HG03280 (cell line): ENCODE data around the gene NEDD4L.
"Not testable (repeated sequence)": the region's sequence is repeated elsewhere in the genome, so short reads cannot be mapped to it uniquely, and the experiment has no call there.

Experiments
- ATAC-seq: cut with Tn5 transposase; IDR thresholded peaks from one replicate; pipeline ENCODE4 v1.9.1; 2021; ENCODE audit warnings: mild to moderate bottlenecking, moderate library complexity; ENCODE audit not compliant: unreplicated experiment

The NEDD4L gene

GRCh38 chr18:58257461-58257860 is 213.4 kb downstream of the NEDD4L start:
- ATAC-seq = no peak

- no peak for ATAC-seq
Measured at GRCh38 chr18:58258692-58259342, 214.8 kb downstream of the NEDD4L start.

DNA sequence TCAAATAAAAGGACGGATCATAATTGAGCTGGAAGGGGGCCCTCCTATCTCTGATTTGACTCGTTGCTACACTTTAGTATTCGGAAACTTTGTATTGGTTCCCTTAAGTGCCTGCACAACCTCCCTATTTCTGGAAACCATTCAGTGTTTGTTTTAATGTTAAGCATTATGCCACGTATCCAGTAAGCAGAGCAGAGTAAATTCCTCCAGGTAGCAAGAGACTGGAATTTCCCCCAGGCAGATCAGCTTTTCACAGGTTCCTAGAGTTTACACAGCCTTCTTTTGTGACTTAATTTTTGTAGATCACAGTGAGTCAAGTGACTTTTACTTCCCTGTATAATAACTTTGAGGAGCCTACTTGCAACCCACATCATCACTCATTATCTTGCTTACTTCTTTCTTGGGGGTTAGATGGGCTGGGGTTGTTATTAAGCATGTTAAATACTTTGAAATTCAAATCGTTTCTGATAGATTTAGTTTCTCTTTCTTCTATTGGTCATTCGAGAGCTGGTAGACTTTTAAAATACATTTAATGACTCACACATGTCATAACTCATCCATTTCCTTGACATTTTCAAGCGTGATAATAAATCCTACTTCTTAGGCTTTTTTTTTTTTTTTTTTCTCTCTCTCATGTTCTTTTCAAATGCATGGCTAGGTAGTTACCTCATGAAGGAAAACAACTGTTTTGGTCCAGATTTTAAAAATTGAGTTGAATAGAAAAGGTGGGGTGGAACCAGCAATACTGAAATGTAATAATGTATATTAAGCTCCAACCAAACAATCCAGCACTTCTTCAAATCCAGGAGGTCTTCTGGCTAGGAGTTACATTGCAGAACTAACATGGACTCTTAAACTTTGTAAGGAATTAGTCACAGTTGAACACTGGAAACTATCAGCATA is 219.3 kb downstream of the NEDD4L start:
- no peak for ATAC-seq

DNA sequence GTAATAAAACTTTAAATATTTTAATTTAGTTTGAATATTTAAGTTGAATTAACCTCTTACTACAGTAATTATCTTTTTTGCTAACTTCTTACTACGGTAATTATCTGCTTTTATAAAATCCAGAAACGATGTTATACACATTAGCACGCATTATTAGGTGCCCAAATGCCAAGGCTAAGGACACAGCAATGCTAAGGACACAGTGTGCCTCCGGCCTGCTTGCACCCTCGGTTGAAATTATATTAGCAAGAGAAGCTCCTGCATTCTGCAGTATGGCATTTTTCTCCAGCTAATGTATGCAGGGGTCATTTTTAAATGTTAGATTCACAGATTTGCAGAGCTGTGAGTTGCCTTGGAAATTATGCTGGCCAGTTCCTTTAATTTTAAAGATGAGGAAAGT is 220.0 kb downstream of the NEDD4L start:
- no peak for ATAC-seq

GRCh38 chr18:58264840-58265239 is 220.8 kb downstream of the NEDD4L start:
- ATAC-seq = no peak

DNA sequence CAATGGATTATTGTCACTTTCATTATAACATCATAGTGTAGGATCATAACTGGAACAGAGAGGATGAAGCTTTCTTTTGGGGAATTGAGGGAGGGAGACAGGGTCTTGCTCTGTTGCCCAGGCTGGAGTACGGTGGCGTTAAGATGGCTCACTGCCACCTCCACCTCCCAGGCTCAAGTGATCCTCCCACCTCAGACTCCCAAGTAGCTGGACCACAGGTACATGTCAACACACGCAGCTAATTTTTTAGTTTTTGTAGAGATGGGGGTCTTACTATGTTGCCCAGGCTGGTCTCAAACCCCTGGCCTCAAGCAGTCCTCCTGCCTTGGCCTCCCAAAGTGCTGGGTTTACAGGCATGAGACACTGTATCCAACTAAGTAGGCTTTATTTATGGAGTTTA is 221.5 kb downstream of the NEDD4L start:
- ATAC-seq = not testable (repeated sequence)

DNA sequence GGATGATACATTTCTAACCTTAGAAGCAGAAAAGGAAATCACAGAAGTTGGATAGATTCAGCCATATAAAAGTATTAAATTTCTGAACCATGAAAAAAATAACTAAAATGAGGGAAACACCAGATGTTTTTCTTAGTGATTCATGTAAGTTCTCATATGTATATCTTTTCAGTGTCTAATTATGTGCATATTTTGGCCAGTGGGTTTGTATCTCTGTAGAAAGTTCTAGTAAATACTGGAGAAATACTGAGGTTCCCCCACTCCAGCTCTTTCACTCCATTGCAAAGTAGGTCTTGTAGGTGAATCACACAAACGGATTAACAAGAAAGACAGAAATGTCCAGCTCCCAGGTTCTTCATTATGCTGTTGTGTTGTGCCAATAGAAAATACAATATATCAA is 222.3 kb downstream of the NEDD4L start:
- ATAC-seq = no peak

GRCh38 chr18:58267493-58267892 is 223.5 kb downstream of the NEDD4L start:
- no peak for ATAC-seq

GRCh38 chr18:58268849-58269248 is 224.8 kb downstream of the NEDD4L start:
- ATAC-seq = no peak

- no peak for ATAC-seq
Measured at GRCh38 chr18:58269931-58270330, 225.9 kb downstream of the NEDD4L start.

DNA sequence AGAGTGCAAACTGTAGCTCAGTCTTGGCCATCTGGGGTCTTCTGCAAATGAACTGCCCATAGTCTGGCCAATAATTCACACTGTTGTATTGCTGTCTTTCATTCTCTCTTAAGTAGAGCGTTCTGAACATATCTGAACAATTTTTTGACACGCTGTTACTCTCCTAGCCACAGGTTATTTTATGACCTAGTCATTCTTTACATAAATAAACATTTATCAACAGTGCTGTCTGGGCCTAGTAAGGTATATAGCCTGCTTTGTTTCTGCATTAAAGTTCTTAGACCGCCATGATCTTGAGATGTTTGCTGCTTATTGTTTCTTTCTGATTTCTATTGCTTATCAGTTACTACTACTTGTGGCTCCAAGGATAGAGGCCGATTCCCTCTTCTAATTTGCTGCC is 226.4 kb downstream of the NEDD4L start:
- no peak for ATAC-seq

DNA sequence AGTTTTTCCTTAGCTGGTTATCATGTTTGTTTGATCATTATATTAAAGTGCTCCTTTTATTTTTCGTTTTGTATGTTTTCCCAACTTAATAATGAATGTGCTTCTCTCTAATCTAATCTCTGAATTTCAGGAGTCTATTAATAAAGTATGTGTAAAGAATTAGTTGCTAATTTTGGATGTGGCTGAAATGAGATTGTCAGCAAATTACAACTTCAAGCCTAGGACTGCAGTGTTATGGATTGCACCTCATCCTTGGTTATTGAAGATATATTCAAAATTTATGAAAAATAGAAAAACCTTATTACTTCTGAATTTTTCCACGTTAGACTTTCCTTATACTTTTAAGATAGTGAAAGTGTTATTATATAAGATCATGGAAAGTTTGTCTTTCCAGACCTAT is 227.7 kb downstream of the NEDD4L start:
- no peak for ATAC-seq

- no peak for ATAC-seq
Measured at GRCh38 chr18:58272209-58272608, 228.2 kb downstream of the NEDD4L start.

DNA sequence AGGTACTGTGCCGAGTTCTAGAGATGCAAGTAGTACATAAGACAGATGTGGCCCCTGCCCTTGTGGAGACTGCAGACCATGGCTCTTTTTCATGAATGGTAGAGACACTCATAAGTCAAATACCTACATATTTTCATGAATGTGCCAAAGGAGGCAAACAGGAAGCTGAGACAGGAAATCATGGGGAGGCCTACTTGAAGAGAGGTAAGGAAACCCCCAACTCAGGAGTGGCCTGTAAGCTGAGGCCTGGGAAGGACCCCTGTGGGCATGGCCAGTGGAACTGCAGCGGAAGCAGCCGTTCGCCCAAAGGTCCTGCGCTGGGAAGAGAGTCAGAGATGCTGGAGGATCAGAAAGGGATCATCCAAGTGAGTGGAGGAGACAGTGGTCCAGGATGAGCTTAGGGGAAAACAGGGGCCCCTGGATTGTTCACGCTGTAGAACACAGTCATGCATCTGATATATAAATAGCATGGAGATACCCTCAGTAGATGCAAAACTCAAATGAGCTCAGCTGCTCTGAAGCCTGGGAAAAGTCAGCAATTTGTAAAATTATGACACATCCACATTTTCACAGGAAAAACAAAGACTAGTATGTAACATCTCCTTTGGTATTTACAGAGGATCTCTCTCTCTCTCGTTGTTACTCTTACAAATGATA is 228.9 kb downstream of the NEDD4L start:
- no peak for ATAC-seq

DNA sequence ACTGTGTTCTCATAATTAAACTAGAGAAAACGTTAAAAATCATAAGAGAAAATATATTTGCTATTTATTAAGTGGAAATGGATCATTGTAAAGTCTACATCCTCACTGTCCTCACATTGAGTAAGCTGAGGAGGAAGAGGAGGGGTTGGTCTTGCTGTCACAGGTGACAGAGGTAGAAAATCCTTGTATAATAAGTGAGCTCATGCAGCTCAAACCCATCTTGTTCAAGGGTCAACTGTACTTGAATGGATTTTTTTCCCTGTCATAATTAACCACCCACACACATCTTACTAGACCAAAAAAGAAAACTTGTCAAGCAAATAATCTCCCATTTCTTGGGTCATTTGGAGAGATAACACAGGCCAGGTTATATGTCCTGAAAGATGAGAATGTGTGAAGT is 231.2 kb downstream of the NEDD4L start:
- ATAC-seq = no peak

DNA sequence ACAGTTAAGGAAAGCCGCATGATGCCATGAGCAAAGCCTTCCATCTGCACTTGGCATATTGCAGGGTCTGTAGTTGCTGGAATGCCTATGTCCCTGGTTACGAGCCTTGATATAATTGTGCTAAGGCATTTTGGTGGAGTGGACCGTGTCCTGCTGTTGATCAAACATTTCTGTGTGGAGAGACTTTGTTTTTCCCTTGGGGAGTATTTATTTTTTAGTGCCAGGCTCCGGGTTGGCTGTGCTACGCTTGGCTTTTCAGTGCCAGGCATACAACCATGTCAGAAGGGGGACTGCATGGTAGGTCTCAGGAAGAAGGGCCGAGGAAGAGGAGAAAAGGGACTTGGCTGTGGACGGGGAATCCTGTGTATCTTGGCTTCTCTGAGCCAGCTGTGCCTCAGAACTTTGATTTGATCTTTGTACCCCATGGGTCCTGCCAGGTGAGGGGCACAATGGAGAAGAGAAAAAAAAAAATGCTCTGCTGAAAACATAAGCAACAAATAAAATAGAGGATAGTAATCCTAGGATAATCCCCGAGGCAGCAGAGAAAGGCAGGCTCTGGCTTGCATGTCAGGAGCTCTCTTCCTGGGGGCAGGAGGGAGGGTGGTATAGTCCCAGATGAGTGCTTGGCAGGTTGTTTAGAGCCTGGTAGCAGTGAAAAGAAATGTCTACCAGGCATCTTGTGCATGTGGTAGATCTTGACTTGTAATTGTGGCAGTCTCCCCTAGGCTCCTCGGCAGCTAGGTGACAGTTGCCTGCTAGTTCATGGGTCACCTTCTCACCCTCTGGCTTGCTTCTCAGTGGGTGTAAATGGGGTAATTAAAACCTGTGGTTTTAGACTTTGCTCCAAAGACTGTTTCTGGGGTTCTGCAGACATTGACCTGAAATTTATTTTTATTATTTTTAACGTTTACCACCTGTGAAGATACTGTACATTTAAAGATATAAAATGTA is 233.0 kb downstream of the NEDD4L start:
- ATAC-seq = no peak

- ATAC-seq = no peak
Measured at GRCh38 chr18:58279504-58280175, 235.6 kb downstream of the NEDD4L start.

- no peak for ATAC-seq
Measured at GRCh38 chr18:58280191-58280590, 236.2 kb downstream of the NEDD4L start.

DNA sequence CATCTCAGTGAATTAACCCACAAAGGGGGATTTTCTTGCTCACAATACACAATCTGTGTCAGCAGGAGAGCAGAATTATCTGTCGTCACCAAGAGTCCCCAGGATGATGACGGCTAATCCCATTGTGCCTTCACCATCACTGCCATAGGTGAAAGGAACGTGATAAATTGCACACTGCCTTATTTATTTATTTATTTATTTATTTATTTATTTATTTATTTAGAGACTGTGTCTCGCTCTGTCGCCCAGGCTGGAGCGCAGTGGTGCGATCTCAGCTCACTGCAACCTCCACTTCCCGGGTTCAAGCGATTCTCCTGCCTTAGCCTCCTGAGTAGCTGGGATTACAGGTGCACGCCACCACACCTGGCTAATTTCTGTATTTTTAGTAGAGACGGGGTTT is 238.8 kb downstream of the NEDD4L start:
- ATAC-seq = not testable (repeated sequence)
